HepG2 (cell line): Measurements from ENCODE around the gene LCE4A. TPM values are rescaled to one million over a fixed set of nuclear protein-coding genes. Genes with fewer than 3 reads are reported as not detected.

Experiments used
- ATAC-seq: fragments of 200-7000 bp; cut with Tn5 transposase; 3 replicates; pipeline ENCODE4 v1.9.1; 2020; ENCODE audit warnings: mild to moderate bottlenecking, moderate library complexity
- Bru-seq: library from RNA; stranded (reverse); fragments of 400-500 nt; gene quantifications from one replicate; lab custom pipeline; 2021; lab: Mats Ljungman, UMichigan
- BruChase-seq, 2 experiments: library from RNA; stranded (reverse); fragments of 400-500 nt; gene quantifications; one replicate each; lab custom pipeline; 2021; lab: Mats Ljungman, UMichigan
- BruUV-seq: library from RNA; stranded (reverse); fragments of 400-500 nt; replicated peaks from 2 replicates; lab custom pipeline; 2021; lab: Mats Ljungman, UMichigan
- CTCF ChIA-PET: fragments of 300-600 bp; formaldehyde crosslinking; extraction: SDS; loops from one replicate; lab custom pipeline; 2021; ENCODE audit warnings: low total read pairs, inconsistent platforms, low intra/inter-chr PET ratio; lab: Yijun Ruan, JAX
- POLR2A ChIA-PET: fragments of 350-600 bp; sonication (Branson Sonifier 250); formaldehyde crosslinking; loops from one replicate; lab custom pipeline; 2020; ENCODE audit warnings: antibody characterized with exemption, inconsistent platforms; lab: Yijun Ruan, JAX
- DNase-seq: peaks from one replicate; pipeline ENCODE4 v3.0.0-alpha.2; 2015; ENCODE audit warnings: low spot score
- FAIRE-seq: peaks from 3 replicates; lab custom pipeline; 2011; peaks lifted over from hg19 to GRCh38; lab: Jason Lieb, UNC
- H2AFZ ChIP-seq: one replicate; pipeline ENCODE4 v1.6.1; 2011; ENCODE audit warnings: low read length, inconsistent platforms
- H3K27ac ChIP-seq: fragments of 300-600 bp; 3 replicates; pipeline ENCODE4 v1.8.0; 2011; ENCODE audit warnings: mixed run types, mild to moderate bottlenecking, mixed read lengths, low read length, inconsistent platforms; ENCODE audit not compliant: insufficient read depth; ENCODE audit errors: extremely low read length
- H3K27me3 ChIP-seq, 2 experiments: fragments of 200-600 bp in 1 of 2; 2 replicates in 1 of 2; 3 replicates in 1 of 2; pipeline versions ENCODE4 v1.6.0 to v1.8.0; 2011; ENCODE audit warnings: low read length in 2 of 2, mild to moderate bottlenecking in 2 of 2, moderate library complexity in 2 of 2, inconsistent platforms in 1 of 2; ENCODE audit not compliant: insufficient read depth in 2 of 2, control insufficient read depth in 1 of 2
- H3K36me3 ChIP-seq, 2 experiments: fragments of 200-600 bp in 1 of 2; replicated peaks in 1 of 2; 2 replicates in 1 of 2; 3 replicates in 1 of 2; pipeline versions ENCODE4 v1.5.1 to v1.8.0; 2011; ENCODE audit warnings: low read length in 2 of 2, inconsistent platforms in 1 of 2; ENCODE audit not compliant: insufficient read depth in 2 of 2, control insufficient read depth in 1 of 2
- H3K4me1 ChIP-seq: 2 replicates; pipeline ENCODE4 v1.5.1; 2012; ENCODE audit warnings: low read length, inconsistent platforms; ENCODE audit not compliant: insufficient read depth
- H3K4me2 ChIP-seq: 2 replicates; pipeline ENCODE4 v1.6.0; 2011; ENCODE audit warnings: low read depth, low read length, inconsistent platforms
- H3K4me3 ChIP-seq, 3 experiments: fragments of 200-600 bp in 1 of 3; sonication (generic), shearing (Covaris generic) in 1 of 3; replicated peaks in 1 of 3; 2 replicates each; pipeline ENCODE4 v1.5.1; 2011 to 2016; ENCODE audit warnings: low read length in 3 of 3, inconsistent platforms in 2 of 3, low read depth in 2 of 3, mild to moderate bottlenecking in 2 of 3, control low read depth in 1 of 3, mixed read lengths in 1 of 3; ENCODE audit not compliant: insufficient read depth in 1 of 3
- H3K79me2 ChIP-seq: one replicate; pipeline ENCODE4 v1.6.1; 2011; ENCODE audit warnings: low read length, inconsistent platforms; ENCODE audit not compliant: insufficient read depth
- H3K9ac ChIP-seq: 2 replicates; pipeline ENCODE4 v1.6.0; 2011; ENCODE audit warnings: mild to moderate bottlenecking, low read depth, low read length, inconsistent platforms; ENCODE audit not compliant: insufficient read depth
- H3K9me3 ChIP-seq: 2 replicates; pipeline ENCODE4 v1.5.1; 2012; ENCODE audit warnings: mild to moderate bottlenecking, low read length
- H4K20me1 ChIP-seq: 2 replicates; pipeline ENCODE4 v1.6.0; 2011; ENCODE audit warnings: inconsistent platforms, mild to moderate bottlenecking, low read length, moderate library complexity; ENCODE audit not compliant: insufficient read depth
- AGO2 ChIP-seq: fragments of 200-400 bp; formaldehyde crosslinking; optimal IDR thresholded peaks from 2 replicates; pipeline ENCODE3; 2017; ENCODE audit warnings: mild to moderate bottlenecking, low read depth, low read length, moderate library complexity
- CBX5 ChIP-seq: sonication (generic); formaldehyde crosslinking; IDR thresholded peaks from 2 replicates; pipeline ENCODE4 v1.4.0; 2020; ENCODE audit warnings: missing genetic modification reagents, borderline replicate concordance
- ELF1 ChIP-seq: sonication (generic); formaldehyde crosslinking; IDR thresholded peaks from 2 replicates; pipeline ENCODE4 v1.4.0; 2020; ENCODE audit warnings: missing genetic modification reagents
- FOXM1 ChIP-seq: sonication (generic); formaldehyde crosslinking; IDR thresholded peaks from 2 replicates; pipeline ENCODE4 v1.5.0; 2020; ENCODE audit warnings: missing genetic modification reagents
- HNRNPK ChIP-seq: fragments of 200-400 bp; formaldehyde crosslinking; IDR thresholded peaks from 2 replicates; pipeline ENCODE4 v1.6.1; 2018; ENCODE audit warnings: low read length, low read depth, moderate library complexity, mild to moderate bottlenecking; ENCODE audit not compliant: poor library complexity, severe bottlenecking
- KDM4B ChIP-seq: sonication (generic); formaldehyde crosslinking; IDR thresholded peaks from 2 replicates; pipeline ENCODE4 v1.4.0; 2020; ENCODE audit warnings: missing genetic modification reagents
- LCORL ChIP-seq, 2 experiments: fragments of 450-650 bp in 1 of 2; sonication (generic) in 1 of 2; formaldehyde crosslinking in 1 of 2; IDR thresholded peaks; 2 replicates each; pipeline versions ENCODE4 v1.5.0 to v1.6.1; 2017 to 2020; ENCODE audit warnings: antibody characterized with exemption in 1 of 2, missing genetic modification reagents in 1 of 2
- MYC ChIP-seq: sonication (generic); formaldehyde crosslinking; IDR thresholded peaks from 2 replicates; pipeline ENCODE4 v1.9.0; 2021; ENCODE audit warnings: missing genetic modification reagents, borderline replicate concordance
- ZNF20 ChIP-seq: sonication (generic); formaldehyde crosslinking; IDR thresholded peaks from 2 replicates; pipeline ENCODE4 v1.4.0; 2020; ENCODE audit warnings: mild to moderate bottlenecking, moderate library complexity, missing genetic modification reagents
- ZNF274 ChIP-seq: sonication (generic); formaldehyde crosslinking; IDR thresholded peaks from 2 replicates; pipeline ENCODE4 v1.5.1; 2020; ENCODE audit warnings: mild to moderate bottlenecking, missing genetic modification reagents
- ZNF34 ChIP-seq: sonication (generic); formaldehyde crosslinking; IDR thresholded peaks from 2 replicates; pipeline ENCODE4 v1.4.0; 2020; ENCODE audit warnings: mild to moderate bottlenecking, missing genetic modification reagents, borderline replicate concordance
- ZNF343 ChIP-seq: sonication (generic); formaldehyde crosslinking; IDR thresholded peaks from 2 replicates; pipeline ENCODE4 v1.4.0; 2020; ENCODE audit warnings: mild to moderate bottlenecking, missing genetic modification reagents
- ZNF367 ChIP-seq: sonication (generic); formaldehyde crosslinking; IDR thresholded peaks from 2 replicates; pipeline ENCODE4 v1.4.0; 2020; ENCODE audit warnings: missing genetic modification reagents, borderline replicate concordance
- ZNF432 ChIP-seq: sonication (generic); formaldehyde crosslinking; IDR thresholded peaks from 2 replicates; pipeline ENCODE4 v1.5.0; 2020; ENCODE audit warnings: missing genetic modification reagents, mild to moderate bottlenecking, borderline replicate concordance
- ZNF547 ChIP-seq: sonication (generic); formaldehyde crosslinking; IDR thresholded peaks from 2 replicates; pipeline ENCODE4 v1.5.1; 2020; ENCODE audit warnings: mild to moderate bottlenecking, missing genetic modification reagents
- WGBS: methylation state at CpG from one replicate; pipeline ENCODE4 v1.1.6; 2017; ENCODE audit warnings: low lambda C conversion rate; 5-methylcytosine and 5-hydroxymethylcytosine counted together
- in situ Hi-C: cut with HindIII; loops from 2 replicates; pipeline ENCODE4 v1.10.0; 2017; ENCODE audit warnings: low pct_unique_long_range_greater_than_20kb; ENCODE audit not compliant: extremely low pct_ligation_motif_present
- intact Hi-C: fragments of 100-400 bp; cut with micrococcal nuclease; formaldehyde crosslinking; loops from one replicate; pipeline ENCODE4 v1.10.0; 2022; ENCODE audit not compliant: unreplicated experiment
- long read RNA-seq, 2 experiments: library from RNA in 1 of 2; library from polyadenylated mRNA in 1 of 2; stranded (forward) in 1 of 2; unstranded in 1 of 2; transcript quantifications; one replicate each; pipeline ENCODE4 v2.0.0, GENCODE V29; 2019 to 2022
- polyA minus RNA-seq, 3 experiments: library from RNA; depleted of rRNA, polyadenylated mRNA; stranded (reverse); fragments of >200 nt; gene quantifications; 2 replicates each; pipeline ENCODE4 v1.2.3, GENCODE V29; 2011; ENCODE audit warnings: low replicate concordance in 1 of 3
- polyA plus RNA-seq, 8 experiments: library from polyadenylated mRNA; depleted of rRNA in 3 of 8; stranded (reverse) in 7 of 8; unstranded in 1 of 8; fragments of >200 nt; fragmentation: Illumina TruSeq in 4 of 8; extraction: Trizol in 4 of 8; gene quantifications; 2 replicates each; pipeline versions ENCODE4 v1.2.1 to v1.2.3, GENCODE V29; 2011 to 2016; ENCODE audit warnings: low read depth in 4 of 8, missing spikeins in 1 of 8, mixed read lengths in 1 of 8; ENCODE audit not compliant: insufficient read depth in 1 of 8
- total RNA-seq, 5 experiments: library from RNA; depleted of rRNA; stranded (reverse); fragments of >200 nt; fragmentation: Illumina TruSeq; extraction: Trizol; gene quantifications; 2 replicates each; pipeline ENCODE4 v1.2.3, GENCODE V29; 2016; ENCODE audit warnings: low read depth in 1 of 5
- TF ChIP-seq, protein P1 (sequence below): sonication (generic); formaldehyde crosslinking; IDR thresholded peaks from 2 replicates; pipeline ENCODE4 v1.5.1; 2020; ENCODE audit warnings: missing genetic modification reagents, mild to moderate bottlenecking, borderline replicate concordance
- TF ChIP-seq, protein P2 (sequence below): sonication (generic); formaldehyde crosslinking; IDR thresholded peaks from 2 replicates; pipeline ENCODE4 v1.8.0; 2023; ENCODE audit warnings: mild to moderate bottlenecking, missing genetic modification reagents

Gene LCE4A, protein sequence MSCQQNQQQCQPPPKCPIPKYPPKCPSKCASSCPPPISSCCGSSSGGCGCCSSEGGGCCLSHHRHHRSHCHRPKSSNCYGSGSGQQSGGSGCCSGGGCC
- total RNA-seq (2016; rRNA removed; fragmentation: Illumina TruSeq; extraction: Trizol) (not detected in 2 replicates), polyA plus RNA-seq (2011; rRNA removed) (not detected in 2 replicates), polyA minus RNA-seq (2011; rRNA and poly(A)+ RNA removed; ENCODE audit: low replicate concordance) (not detected in 2 replicates), Bru-seq, nascent RNA (not detected), BruChase-seq, experiment 1, labeled RNA remaining after a 6-hour chase (not detected), BruChase-seq, experiment 2, labeled RNA remaining after a 2-hour chase (not detected)
- not detected in 2 replicates for total RNA-seq (2016; cell fraction: cytosol; rRNA removed; fragmentation: Illumina TruSeq; extraction: Trizol; ENCODE audit: low read depth)
- total RNA-seq (2016; cell fraction: insoluble cytoplasmic fraction; rRNA removed; fragmentation: Illumina TruSeq; extraction: Trizol), result not detected in 2 replicates
- not detected in 2 replicates for total RNA-seq (2016; cell fraction: membrane; rRNA removed; fragmentation: Illumina TruSeq; extraction: Trizol)
- not detected in 2 replicates for total RNA-seq (2016; cell fraction: nucleus; rRNA removed; fragmentation: Illumina TruSeq; extraction: Trizol)
- polyA plus RNA-seq (2011; cell fraction: cytosol; rRNA removed), result not detected in 2 replicates
- polyA plus RNA-seq (2011; cell fraction: nucleus; rRNA removed), result not detected in 2 replicates
- polyA plus RNA-seq (2012), result not detected in 2 replicates
- polyA plus RNA-seq (2016; cell fraction: cytosol; fragmentation: Illumina TruSeq; extraction: Trizol; ENCODE audit: low read depth), result not detected in 2 replicates
- not detected in 2 replicates for polyA plus RNA-seq (2016; cell fraction: insoluble cytoplasmic fraction; fragmentation: Illumina TruSeq; extraction: Trizol; ENCODE audit: low read depth)
- polyA plus RNA-seq (2016; cell fraction: membrane; fragmentation: Illumina TruSeq; extraction: Trizol; ENCODE audit: low read depth), result not detected in 2 replicates
- not detected in 2 replicates for polyA plus RNA-seq (2016; cell fraction: nucleus; fragmentation: Illumina TruSeq; extraction: Trizol; ENCODE audit: insufficient read depth, low read depth)
- not detected in 2 replicates for polyA minus RNA-seq (2011; cell fraction: cytosol; rRNA and poly(A)+ RNA removed)
- polyA minus RNA-seq (2011; cell fraction: nucleus; rRNA and poly(A)+ RNA removed), result not detected in 2 replicates
- long read RNA-seq, experiment 1, result 0 reads
- long read RNA-seq, experiment 2, result 0 reads

DNA sequence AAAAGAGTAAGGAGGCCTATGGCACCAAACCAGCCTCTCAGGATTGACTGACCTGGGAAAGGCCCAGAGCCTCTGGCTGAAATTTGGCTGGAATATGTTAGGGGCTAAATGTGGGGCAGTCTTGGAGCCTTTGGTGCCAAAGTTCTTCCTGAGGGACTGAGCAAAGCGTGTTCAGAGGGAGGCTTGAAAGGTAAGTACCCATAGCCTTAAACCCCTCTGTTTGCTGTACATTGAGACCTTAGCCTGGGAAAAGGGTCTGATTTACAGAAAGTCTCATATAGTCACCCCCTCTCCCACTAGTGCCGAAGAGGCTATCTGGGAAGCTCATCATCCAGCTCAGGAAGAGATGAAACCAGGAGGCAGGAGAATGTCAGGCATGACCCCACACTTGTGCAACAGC lies at the start of gene LCE4A:
TSS of gene LCE4A (plus strand) at position 301 of the 400 bp plus-strand sequence. CDS start 916 bp downstream, outside the sequence.
- in situ Hi-C loops, result no loop called here
- H3K9ac ChIP-seq, result no peak within 1 kb of the TSS
- H4K20me1 ChIP-seq, result no peaks in the 10 kb centered on the region
- BruUV-seq, result no TSS peak
- TF ChIP-seq ZNF343 (CRISPR knock-in tag) (no peak), ZNF432 (no peak), KDM4B (CRISPR knock-in tag) (no peak), ZNF367 (no peak), ZNF274 (no peak), ZNF20 (CRISPR knock-in tag) (no peak), HNRNPK (no peak), MYC (CRISPR knock-in tag) (no peak), LCORL (IDR thresholded peaks at IDR 0.05) (no peak), LCORL (CRISPR knock-in tag; IDR thresholded peaks at IDR 0.05) (no peak), ZNF547 (no peak), ZNF34 (CRISPR knock-in tag) (no peak), FOXM1 (CRISPR knock-in tag) (no peak), AGO2 (no peak), ELF1 (CRISPR knock-in tag) (no peak), CBX5 (CRISPR knock-in tag) (no peak)
- TF ChIP-seq, protein P1, sequence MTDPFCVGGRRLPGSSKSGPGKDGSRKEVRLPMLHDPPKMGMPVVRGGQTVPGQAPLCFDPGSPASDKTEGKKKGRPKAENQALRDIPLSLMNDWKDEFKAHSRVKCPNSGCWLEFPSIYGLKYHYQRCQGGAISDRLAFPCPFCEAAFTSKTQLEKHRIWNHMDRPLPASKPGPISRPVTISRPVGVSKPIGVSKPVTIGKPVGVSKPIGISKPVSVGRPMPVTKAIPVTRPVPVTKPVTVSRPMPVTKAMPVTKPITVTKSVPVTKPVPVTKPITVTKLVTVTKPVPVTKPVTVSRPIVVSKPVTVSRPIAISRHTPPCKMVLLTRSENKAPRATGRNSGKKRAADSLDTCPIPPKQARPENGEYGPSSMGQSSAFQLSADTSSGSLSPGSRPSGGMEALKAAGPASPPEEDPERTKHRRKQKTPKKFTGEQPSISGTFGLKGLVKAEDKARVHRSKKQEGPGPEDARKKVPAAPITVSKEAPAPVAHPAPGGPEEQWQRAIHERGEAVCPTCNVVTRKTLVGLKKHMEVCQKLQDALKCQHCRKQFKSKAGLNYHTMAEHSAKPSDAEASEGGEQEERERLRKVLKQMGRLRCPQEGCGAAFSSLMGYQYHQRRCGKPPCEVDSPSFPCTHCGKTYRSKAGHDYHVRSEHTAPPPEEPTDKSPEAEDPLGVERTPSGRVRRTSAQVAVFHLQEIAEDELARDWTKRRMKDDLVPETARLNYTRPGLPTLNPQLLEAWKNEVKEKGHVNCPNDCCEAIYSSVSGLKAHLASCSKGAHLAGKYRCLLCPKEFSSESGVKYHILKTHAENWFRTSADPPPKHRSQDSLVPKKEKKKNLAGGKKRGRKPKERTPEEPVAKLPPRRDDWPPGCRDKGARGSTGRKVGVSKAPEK (CRISPR knock-in tag), result no peak
- TF ChIP-seq, protein P2, sequence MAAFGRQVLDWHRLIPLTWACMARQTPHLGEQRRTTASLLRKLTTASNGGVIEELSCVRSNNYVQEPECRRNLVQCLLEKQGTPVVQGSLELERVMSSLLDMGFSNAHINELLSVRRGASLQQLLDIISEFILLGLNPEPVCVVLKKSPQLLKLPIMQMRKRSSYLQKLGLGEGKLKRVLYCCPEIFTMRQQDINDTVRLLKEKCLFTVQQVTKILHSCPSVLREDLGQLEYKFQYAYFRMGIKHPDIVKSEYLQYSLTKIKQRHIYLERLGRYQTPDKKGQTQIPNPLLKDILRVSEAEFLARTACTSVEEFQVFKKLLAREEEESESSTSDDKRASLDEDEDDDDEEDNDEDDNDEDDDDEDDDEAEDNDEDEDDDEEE (CRISPR knock-in tag), result no peak
- CTCF ChIA-PET, result no interaction called here
- H3K4me1 ChIP-seq, result no peaks in the 10 kb centered on the region
- no peaks in the 10 kb centered on the region for H3K27me3 ChIP-seq
- FAIRE-seq (no peak), DNase-seq (no peak), ATAC-seq (no peak)
- H2AFZ ChIP-seq, result no peak within 1 kb of the TSS
- H3K79me2 ChIP-seq, result no peaks in the 10 kb centered on the region
- no peak within 1 kb of the TSS for H3K27ac ChIP-seq
- intact Hi-C loops, result no loop called here
- no peak within 1 kb of the TSS for H3K4me3 ChIP-seq
- H3K4me2 ChIP-seq, result no peak within 1 kb of the TSS
- POLR2A ChIA-PET, result no interaction called here
- WGBS, result 14% methylated on average over 1 of the region's 2 CpGs
- no peaks in the 10 kb centered on the region for H3K36me3 ChIP-seq
- H3K9me3 ChIP-seq, result no peaks in the 10 kb centered on the region
